ENCODE results near the gene EPS8L2.
"Not testable (repeated sequence)": the region's sequence is repeated elsewhere in the genome, so short reads cannot be mapped to it uniquely, and the experiment has no call there.

Gene EPS8L2

DNA sequence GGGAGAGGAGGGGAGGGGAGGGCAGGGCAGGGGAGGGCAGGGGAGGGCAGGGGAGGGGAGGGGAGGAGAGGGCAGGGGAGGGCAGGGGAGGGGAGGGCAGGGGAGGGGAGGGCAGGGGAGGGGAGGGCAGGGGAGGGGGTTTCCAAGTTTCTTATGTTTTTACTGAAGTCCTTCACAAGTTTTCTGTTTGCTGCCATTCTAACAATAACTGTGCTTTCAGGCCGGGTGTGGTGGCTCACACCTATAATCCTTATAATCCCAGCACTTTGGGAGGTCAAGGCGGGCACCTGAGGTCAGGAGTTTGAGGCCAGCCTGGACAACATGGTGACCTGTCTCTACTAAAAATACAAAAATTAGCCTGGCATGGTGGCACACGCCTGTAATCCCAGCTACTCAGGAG is 15.8 kb upstream of the EPS8L2 start:
- DNase-seq (ENCODE audit: low read depth), result not testable (repeated sequence)

DNA sequence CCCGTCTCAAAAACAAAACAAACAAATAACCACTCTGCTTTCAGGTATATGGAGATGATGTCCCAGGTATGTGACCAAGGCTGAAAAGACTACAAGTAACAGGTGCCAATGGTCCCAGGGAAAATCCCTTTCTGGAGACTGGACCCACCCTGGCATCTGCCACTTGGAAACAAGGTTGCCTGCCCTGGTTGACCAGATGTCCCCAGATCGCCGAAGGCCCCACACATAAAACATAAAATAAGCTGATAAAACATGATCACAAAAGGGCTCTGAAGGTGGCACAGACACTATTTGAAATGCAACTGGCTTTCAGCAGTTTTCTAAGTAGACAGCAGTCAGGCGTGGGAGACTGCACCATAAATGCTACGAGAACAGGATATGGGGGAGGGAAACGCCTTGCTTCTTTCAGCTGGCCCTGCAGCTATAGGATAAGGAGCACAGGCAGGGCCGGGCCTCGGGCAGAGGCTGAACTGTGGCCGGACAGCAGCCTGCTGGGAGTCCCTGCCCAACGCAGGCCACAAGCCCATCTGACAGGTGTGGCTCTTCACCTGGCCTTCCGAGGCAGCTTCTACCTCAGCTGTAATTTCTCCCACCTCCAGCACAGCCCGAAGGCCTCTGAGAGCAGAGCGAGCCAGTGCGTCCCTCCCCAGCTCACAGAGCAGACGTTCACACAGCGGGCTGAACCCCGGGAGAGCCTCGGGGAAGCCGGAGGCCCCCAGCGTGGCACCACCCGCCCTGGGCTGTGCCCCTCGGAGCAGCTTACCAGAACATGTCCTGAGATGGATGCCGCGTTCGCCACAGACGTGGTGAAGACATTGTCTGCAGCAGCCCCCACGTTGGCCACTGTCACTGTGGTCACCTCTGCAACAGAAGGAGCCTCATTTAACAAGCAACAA is 15.0 kb upstream of the EPS8L2 start:
- no peak for DNase-seq (ENCODE audit: low read depth)

DNA sequence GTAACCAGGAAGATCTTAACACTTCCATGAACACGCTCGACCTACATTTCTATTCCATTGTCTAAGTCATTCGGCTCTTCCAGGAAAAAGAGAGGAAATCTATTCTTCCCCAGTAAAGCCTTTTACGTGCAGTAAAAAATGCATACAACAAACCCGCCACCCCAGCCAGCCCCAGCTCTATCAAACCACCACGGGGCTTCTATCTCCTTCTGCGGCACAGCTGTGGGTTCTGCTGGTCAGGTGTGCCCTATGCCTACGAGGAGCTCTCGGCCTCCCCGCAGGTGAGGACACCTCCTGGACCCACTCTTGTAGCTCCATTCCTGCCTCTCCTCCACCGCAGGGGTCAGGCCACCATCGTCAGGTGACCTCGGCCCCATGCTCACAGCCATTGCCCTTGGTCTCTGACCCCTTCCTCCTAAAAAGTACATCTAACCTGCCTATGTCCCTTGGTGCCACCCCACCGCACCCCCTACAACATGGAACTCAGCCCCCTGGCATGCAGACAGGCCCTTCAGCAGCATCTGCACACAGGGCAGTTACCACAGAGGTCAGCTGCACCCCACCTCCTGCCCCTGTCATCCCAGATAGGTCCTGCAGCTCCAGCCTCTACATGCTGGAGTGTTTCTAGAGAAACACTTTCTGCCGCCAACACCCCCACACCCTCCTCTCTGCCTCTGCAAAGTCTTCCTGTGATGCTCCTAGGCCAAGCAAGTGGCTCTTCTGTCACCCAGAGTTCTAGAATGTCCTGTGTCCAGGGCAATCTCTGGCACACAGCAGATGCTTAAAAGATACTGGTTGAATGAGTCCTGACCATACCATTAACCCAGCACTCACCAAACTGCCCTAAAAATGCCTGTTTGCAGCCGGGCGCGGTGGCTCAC is 14.1 kb upstream of the EPS8L2 start:
- DNase-seq (ENCODE audit: low read depth), result no peak

DNA sequence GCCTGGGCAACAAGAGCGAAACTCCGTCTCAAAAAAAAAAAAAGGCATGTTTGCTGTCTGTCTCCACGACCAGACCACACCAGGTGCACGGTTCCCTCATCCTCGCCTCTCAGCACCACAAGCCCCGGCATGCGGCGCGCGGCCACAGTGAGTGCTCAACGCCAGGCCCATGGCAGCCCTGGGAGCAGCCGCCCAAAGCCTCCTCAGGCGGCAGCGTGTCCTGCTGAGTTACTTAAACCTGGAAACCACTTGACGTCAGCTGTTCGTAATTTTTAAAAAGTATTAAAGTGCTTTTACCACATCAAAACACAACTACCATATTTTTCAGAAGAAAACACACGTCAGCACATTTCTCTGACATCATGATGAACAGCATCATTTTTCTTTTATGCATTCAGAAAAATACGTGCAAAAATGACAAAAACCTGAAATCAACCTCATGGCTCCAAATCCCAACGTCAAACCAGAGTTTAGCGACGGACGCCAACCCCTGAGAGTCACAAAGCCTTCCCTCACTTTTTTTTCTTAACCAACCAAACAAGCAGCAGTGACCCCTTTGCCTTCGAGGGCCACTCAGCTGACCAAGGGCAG is 13.1 kb upstream of the EPS8L2 start:
- DNase-seq (ENCODE audit: low read depth), result no peak

DNA sequence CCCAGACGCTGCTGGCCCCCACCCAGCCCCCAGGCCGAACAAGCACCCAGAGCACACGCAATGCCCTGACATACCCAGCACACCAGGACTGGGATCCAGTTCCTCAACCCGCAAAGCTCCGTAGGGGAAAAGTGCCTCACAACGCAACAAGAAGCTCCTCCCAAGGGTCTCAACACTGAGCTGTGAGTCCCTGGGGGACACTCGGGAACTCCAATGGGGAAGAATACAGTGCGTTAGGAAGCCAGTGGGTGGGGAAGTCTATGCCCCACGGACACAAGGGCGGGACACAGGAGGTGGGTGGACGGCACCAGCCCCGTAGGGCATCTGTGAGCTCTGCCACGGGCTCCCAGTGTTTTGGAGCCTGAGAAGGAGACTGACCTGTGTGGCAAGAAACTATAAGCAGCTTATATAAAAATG is 12.6 kb upstream of the EPS8L2 start:
- no peak for DNase-seq (ENCODE audit: low read depth)

DNA sequence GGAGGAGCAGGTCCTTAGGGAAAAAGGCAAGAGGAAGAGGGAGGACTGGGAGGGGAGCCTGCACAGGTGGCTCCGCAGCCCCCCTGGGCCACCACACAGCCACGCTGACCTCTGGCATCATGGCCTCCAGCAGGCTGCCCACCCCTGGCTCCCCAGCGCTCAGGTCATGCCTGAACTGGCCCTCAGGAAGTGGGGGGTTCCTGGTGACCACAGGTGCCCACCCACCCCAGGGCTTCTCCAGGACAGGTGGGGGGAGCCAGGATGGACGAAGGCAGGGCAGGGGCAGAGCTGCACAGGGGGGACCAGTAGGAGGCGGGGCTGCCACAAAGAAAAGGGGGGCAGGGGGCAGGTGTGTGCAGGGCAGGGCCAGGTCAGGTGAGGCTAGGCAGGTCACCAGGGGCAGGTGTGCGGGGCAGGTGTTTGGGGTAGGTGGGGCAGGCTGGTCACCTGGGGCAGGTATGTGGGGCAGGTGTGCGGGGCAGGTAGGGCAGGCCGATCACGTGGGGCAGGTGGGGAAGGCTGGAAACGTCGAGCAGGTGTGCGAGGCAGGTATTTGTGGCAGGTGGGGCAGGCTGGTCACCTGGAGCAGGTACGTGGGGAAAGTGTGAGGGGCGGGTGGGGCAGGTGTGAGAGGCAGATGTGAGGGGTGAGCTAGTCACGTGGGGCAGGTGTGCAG is 12.0 kb upstream of the EPS8L2 start:
- no peak for DNase-seq (ENCODE audit: low read depth)

DNA sequence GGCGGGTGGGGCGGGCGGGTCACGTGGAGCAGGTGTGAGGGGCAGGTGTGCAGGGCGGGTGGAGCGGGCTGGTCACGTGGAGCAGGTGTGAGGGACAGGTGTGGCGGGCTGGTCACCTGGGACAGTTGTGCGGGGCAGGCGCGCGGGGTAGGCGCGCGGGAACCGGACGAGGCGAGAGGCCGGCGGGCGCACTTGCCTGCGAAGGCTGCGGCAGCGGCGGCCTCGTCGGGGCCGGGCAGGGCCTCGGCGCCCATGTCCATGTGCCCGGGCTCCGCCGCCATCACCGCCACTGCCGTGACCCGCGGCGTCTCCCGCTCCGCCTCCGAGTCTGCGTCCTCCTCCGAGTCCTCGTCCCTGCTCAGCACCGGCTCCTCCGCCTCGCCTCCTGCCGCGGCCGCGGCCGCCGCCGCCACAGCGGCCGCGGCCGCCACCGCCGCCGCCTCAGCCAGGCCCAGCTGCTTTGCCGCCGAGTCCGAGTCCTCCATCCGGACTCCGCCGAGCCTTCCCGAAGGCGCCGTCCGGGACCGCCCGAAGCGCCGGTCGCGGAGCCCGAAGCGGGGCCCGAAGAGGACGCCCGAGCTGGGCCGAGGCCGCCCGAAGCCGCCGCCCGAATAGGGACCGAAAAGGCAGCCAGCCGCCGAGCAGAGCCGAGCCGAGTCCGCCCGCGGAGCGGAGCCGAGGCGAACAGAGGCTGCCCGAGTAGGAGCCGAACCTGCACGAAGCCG is 11.3 kb upstream of the EPS8L2 start, which contains the start of gene DEAF1:
DEAF1 (minus strand) TSS at position 660 of the 725 bp plus-strand sequence; CDS start at position 485, 175 bp downstream.
- DNase-seq (ENCODE audit: low read depth), result peak; percentile 91

DNA sequence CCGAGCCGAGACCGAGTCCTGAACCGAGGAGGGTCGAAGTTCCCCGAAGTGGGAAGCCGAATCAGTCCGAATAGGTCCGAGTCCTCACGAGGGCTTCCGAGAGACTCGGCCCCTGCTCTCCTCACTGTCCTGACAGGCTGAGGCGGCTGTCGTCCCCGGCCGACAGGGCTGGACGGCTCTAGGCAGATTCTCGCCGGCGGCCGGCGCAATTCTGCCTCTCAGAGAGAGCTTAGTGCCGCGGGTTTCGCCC is 10.8 kb upstream of the EPS8L2 start:
- no peak for DNase-seq (ENCODE audit: low read depth)

DNA sequence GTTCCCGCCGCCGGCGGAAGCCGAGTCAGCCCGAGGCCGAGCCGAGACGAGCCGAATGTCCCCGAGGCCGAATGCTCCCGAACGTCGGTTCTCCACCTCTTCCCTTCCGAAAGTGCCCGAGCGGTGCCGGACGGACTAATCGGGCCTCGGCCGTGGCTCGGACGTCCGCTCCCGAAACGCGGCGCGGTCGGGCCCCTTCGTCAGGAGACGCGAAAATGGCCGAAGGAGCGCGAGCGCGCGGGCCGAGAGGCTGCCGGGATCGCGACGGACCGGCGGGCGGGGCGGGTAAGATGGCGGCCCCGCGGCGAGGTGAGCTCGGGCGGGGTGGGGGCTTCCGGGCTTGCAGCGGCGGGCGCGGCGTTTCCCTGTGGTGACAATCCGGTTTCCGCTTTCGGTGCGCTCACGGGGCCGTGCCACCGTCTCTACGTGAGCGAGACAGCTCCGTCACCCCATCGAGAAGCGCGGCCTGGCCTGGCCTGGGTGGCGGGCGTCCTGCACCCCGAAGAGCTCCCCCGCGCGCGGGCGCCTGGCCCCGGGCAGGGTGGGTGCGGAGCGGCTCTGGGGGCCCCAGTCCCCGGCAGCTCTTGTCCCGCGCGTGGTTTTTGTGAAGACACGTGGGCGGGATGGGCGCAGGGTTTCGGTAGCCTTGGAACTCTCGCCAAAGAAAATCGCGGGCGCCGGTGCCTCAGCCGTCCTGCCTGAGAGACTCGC is 10.3 kb upstream of the EPS8L2 start, which contains the start of gene TMEM80:
TMEM80 (plus strand) TSS at position 279 of the 711 bp plus-strand sequence; CDS start at position 291, 12 bp downstream.
- DNase-seq (ENCODE audit: low read depth), result peak; percentile 95

DNA sequence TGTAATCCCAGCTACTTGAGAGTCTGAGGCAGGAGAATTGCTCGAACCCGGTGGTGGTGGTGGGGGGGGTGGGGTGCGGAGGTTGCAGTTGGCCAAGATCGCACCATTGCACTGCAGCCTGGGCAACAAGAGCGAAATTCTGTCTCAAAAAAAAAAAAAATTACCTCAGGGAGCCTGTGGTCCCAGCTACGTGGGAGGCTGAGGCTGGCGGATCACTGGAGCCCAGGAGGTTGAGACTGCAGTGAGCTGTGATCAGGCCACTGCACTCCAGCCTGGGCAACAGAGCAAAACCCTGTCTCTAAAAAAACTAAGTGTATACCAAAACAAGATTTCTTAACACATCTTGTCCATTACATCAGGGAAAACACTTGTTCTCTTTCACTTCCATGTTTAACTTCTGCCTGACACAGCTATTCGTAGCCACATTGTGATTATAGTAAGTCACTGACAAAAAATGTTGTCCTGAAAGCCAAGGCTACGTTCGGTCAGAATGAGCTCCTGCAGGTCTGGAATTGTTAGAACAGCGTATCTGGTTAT is 9.0 kb upstream of the EPS8L2 start:
- no peak for DNase-seq (ENCODE audit: low read depth)

DNA sequence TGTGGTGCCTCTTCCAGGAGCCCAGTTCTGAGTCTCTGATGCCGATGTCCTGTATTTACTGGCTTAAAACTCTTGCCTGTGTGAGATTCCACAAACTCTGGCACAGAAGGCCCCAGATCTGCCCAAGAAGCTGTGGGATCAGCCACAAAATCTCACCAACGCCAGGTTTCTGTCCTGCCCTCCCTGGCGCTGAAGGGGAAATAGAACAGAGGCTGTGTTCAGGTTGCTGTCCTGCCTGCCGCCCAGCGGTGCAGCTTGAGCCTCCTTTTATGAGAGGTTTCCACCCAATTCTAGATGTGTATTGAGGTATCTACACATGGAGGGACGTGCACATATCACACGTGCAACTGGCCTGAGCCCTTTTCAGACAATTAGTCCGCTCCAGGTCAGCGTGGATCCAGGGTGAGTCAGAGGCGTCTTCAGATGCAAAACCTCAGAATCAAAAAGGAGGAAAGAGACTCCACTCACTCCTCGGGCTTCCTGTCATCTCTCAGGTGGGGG is 8.2 kb upstream of the EPS8L2 start:
- DNase-seq (ENCODE audit: low read depth), result no peak

DNA sequence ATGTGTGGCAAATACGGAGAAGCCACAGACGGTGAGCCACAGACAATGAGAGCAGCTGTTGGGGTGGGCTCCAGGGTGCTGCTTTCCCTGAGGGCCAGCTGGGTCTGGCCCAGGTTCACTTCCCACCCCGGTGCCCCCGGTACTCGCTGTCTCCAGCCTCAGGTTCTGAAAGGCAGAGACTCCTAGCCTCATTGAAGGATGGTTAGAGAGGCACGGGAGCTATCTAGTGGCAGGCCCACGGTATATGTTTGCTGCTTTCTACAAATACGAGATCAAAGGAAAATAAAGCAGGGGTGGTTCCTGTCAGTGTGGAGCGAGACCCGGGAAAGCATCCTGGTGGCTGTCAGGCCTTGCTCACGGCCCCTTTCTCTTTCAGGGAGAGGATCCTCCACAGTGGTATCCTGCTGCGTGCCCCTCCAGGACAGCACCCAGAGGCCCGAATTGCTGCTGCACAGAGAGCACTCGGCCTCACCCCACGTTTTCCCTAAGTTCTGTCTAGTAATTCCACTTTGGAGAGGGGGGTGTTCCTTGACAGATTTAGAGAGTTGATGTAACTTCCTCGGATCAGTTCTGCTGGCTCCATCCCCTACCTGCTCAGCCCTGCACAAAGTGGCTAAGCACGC is 7.4 kb upstream of the EPS8L2 start:
- no peak for DNase-seq (ENCODE audit: low read depth)

DNA sequence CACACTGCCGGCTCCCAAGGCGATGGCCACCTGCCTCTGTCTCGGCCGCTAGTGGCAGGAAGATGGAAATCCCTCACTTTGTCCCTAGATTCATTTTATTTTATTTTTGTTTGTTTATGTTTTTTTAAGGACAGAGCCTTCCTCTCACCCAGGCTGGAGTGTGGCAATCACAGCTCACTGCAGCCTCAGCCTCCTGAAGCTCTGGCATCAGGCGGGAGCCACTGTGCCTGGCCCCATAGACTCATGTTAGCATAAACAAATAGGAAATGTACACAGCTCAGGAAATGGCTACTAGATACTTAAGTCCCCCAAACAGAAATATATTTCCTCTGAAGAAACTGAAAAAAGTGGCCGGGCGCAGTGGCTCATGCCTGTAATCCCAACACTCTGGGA is 6.9 kb upstream of the EPS8L2 start:
- DNase-seq (ENCODE audit: low read depth), result no peak

DNA sequence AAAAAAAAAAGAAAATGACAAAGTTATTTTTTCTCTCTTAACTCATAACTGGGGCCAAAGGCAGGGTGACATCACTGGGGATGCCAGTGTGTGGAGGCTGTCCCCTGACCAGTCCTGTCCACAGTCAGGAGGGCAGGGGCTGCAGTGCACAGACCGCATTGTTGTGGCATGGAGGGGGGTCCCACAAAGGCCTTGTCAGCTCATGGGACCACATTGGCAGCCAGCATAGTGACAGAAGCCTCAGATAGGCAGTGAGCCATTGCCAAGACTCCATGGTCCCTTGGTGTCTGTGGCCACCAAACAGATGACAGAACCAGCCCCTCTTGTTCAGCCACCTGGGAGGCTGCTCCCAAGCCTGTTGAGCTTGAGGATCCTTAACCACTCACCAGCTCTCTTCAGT is 6.3 kb upstream of the EPS8L2 start:
- DNase-seq (ENCODE audit: low read depth), result no peak

DNA sequence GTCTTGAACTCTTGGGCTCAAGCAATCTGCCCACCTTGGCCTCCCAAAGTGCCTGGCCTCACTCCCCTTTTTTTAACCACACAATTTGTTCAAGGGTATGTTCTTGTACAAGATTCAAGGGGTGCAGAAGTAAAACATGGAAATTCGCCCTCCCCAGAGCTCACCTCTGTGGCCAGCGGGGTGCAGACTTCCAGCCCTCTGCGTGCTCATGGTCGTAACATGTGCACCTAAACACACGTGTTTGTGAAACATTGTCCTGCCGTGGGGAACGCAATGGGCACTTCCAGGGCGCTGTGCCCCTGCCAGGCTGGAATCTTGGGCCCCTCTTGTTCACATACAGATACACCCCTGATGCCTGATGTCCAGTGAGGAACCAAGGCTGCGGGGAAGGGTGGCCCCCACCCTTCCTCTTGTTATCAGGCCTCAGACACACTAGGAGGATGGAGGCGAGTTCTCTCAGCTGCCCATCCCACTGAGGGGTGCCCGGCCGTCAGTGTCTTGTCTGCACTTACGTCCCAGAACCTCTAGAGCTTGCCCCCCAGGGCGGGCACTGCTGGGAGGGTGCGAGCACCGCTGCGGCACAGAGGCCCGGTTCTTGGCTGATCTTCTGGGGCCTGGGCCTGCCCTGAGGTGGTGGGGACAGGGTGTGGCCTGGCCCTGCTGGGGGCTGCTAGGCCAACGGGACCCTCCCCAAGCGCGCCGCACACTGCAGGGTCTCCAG is 4.1 kb upstream of the EPS8L2 start:
- DNase-seq (ENCODE audit: low read depth), result no peak

DNA sequence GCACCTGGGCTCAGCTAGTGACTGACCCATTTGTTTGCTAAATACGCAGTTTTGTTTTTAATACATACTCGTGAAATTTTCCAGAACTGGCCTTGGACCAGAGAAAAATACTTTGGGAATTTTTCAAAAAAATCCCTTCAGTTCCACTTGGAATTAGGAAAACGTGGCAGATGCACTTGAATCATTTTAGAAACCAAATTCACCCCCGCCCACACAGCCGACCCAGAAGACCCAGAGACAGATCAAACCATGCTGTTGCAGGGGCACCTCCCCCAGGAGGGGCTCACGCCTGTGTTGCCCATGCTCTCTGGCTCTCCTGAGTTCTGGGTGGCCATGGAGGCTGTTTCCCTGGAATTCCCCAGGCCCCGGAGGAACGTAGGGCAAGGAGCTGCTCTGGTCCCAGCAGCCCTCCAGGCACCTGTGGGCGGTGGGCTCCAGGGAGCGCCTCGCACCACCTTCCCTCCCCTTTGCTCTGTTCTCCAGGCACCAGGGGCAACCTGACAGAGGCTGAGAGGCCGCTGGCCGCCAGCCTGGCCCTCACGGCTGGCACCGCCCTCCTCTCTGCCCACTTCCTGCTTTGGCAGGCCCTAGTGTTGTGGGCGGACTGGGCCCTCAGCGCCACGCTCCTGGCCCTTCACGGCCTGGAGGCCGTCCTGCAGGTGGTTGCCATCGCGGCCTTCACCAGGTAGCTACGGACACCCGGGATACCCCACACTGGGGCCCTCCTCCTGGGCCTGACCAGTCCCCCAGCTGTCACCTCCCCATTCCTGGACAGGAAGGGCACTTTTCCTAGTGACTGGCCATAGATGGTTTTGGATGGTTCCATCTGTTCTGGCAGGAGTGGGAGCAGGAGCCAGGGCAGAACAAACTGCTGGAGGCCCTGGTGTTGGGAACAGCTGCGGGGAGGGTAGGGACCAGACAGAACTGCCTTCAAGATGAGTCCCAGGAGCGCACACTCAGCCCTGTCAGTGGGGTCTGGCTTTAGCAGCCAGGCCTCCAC is 3.3 kb upstream of the EPS8L2 start:
- DNase-seq (ENCODE audit: low read depth), result no peak

DNA sequence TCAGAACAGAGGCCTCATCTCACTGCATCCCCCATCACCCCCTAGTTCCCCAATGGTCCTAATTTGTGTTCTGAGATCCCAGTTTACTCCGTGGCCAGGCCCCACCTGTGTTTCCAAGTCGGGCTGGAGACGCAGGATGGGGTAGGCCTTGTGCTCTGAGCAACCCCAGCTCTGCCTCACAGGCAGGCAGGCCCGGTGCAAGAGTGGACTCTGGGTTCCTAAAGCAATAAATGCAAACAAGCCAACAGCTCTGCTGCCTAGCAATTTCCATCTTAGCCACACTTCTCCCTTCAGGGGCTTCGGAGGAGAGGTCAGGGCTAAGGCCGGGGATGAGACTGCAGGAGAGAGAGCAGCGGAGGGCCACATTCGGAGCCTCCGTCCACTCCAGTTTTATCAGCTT is 2.5 kb upstream of the EPS8L2 start:
- DNase-seq (ENCODE audit: low read depth), result no peak

DNA sequence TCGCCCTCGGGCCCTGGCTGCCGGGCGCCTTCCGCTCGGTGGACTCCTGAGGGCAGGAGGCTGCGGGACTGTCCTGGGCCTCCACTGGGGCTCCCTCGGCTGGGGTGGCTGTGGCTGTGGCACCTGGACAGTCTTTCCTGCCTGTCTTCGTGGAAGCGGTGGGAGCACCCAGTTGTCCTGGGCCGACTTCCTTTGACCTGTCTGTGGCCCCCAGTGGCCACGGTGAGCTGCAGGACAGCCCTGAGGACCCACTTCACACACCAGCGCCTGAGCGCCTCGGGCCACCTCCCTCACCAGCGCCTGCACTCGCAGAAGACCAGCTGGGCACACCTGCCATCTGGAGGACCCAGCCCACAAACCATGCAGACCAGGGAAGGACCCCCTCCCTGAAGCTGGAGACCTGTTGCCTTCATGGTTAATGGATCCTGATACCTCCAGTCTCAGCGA is 1.8 kb upstream of the EPS8L2 start:
- no peak for DNase-seq (ENCODE audit: low read depth)
